Measurements from ENCODE around the gene CDSN.
A peak's percentile ranks its signal among the peaks of the same experiment; 100 is the strongest.
"Not testable (repeated sequence)": the region's sequence is repeated elsewhere in the genome, so short reads cannot be mapped to it uniquely, and the experiment has no call there.

Gene CDSN

DNA sequence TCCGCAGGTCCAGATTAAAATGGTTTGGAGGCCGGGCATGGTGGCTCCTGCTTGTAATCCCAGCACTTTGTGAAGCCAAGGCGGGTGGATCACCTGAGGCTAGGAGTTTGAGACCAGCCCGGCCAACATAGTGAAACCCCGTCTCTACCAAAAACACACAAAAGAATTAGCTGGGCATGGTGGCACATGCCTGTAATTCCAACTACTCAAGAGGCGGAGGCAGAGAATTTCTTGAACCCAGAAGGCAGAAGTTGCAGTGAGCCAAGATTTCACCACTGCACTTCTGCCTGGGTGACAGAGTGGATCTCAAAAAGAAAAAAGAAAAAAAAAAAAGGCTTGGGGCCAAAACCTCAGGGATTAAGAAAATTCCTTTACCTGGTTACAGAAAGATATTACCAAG, 38.4 kb downstream of the CDSN start:
- DNase-seq = no peak

DNA sequence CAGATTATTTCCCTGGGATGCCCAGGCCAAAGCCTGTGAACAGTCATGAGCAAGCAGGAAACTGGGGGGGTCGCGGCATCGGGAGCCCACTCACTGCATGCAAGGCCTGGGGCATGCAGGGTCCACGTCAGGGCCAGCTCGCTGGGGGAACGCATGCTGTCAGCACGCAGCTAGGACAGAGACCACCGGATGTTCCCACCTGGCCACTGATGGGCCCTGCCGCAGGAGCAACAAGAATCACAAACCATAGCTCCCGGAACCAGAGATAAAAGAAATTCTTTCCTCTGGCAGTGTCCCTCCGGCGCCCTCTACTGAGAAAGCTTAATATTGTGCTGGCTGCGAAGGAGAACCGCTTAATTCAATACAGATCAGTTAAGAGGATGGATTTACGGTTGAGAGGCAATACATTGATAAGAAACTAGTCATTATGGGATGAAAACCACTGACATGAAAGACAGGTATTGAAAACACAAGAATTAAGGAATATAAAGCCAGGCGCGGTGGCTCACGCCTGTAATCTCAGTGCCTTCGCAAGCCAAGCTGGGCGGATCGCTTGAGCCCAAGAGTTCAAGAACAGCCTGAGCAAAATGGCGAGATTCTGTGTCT, 40.5 kb downstream of the CDSN start:
- DNase-seq = peak; percentile 69

DNA sequence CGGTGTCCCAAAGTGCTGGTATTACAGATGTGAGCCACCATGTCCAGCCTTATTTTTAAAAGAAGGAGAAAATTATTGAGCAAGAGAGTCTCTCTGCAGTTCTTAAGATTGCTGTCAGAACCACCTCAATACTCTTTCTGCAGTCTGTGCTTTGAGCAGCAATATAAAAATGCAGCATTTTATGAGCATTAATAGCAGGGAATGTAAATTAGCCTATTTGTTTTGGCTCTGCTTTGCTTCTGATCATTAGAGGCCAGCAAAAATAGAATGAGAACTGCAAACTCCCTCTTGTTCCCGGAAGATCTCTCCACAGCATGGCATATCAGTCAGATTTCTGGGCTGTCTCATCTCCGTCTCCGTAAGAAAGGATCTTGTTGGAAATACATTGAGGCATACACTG, 43.6 kb downstream of the CDSN start:
- DNase-seq = no peak

DNA sequence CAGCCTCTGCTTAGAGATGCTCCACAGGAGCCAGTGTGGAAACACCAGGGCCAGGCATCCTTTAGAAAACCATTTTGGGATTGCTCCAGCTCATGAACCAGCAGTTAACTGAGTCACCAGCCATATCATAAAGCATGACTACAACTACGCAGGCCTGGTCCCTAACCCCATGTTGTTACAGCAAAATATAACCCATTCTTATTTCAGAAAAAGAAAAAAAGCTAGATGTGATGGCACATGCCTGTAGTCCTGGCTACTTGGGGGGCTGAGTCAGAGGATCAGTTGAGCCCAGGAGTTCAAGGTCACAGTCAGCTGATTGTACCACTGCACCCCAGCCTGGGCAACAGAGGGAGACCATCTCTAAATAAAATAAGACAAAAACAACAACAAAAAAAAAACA, 44.7 kb downstream of the CDSN start:
- DNase-seq = no peak

DNA sequence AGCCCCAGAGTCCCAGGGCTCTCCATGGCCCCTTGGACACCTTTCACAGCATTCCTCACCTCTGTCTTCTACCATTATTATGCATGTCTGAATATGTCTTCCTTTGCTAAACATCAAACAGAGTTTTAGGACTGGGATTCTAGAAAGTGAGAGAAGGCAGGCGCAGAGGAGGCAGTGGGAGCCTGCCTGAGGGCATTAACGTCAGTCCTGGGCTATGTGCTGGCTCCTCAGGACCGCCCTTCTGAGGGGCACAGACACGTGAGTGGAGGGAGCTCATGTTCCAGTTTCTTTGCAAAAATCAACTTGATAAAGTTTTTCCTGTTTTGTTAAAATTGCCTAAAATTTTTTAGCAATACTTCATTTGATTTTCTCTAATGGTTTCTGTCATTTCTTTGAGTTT, 45.8 kb downstream of the CDSN start:
- DNase-seq = no peak

DNA sequence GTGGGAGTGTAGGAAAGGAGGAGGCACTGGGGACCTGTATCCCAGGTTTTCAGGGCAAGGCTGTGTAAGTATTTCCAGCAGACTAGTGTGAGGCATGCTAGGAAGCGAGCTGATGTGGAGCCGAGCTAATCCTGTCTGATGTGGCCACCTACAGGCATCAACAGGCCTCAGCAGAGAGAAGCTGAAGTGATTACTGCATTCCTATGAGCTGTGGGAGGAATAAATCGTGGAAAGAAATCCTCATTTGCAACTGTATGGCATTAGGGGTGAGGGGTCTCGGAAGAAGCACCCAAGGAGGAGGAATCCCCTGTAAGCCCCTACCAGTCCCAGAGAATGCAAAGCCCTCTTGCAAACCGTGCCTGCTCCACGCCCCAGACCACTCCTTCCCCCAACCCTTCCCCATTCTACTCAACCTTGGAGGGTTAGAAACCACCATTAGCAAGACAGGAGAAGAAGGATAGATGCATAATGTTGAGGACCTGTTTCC, 49.5 kb downstream of the CDSN start:
- no peak for DNase-seq

DNA sequence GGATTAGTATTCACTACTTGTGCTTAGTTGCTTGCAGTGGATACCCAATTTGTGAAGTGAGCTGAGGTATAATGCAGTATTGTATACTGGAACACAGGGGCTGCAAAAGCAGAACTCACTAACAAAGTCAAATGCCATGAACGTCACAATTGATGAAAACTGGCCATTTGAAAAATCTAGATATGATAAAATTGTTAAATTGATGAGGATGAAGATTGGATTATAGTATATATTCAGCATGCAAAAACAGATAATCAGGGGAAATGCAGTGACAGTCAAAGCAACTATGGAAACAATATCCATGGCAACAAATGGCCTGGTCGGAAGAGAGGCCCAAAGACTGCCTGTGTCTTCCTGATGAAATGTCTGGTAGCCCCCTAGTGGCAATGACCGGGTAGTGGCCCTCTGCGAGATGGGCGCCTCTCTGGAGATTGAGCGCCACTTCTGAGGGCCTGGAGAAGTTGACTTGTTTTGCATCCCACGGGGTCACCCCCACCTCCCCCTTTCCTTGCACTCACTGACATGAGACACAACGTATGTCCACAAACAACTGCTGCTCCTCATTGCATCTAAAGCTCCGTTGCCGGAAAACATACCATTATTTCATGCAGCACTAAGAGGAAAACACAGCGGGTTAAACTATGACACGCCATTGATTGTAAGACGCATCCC, 51.4 kb downstream of the CDSN start:
- peak; percentile 67 for DNase-seq

DNA sequence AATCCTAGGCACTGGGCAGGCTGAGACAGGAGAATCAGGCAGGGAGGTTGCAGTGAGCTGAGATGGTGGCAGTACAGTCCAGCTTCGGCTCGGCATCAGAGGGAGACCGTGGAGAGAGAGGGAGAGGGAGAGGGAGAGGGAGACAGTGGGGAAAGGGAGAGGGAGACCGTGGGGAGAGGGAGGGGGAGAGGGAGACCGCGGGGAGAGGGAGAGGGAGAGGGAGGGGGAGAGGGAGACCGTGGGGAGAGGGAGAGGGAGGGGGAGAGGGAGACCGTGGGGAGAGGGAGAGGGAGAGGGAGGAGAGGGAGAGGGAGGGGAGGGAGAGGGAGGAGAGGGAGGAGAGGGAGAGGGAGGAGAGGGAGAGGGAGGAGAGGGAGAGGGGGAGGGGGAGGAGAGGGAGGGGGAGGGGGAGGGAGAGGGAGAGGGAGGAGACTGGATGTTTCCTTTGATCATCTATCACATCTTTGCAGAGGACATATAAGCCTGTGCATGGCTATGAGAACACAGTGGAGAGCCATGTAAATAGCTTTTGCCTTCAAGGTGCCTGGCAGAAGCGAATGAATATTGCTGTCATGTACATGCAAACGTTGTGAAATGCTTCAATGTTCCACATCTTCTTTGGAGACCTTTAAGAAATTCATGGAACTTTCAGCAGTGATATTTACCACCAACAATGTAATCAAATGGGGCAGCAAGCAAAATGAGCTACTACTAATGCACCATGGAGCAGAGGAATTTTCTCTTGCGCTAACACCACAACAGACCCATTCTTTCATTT, 52.2 kb downstream of the CDSN start:
- DNase-seq = not testable (repeated sequence)

DNA sequence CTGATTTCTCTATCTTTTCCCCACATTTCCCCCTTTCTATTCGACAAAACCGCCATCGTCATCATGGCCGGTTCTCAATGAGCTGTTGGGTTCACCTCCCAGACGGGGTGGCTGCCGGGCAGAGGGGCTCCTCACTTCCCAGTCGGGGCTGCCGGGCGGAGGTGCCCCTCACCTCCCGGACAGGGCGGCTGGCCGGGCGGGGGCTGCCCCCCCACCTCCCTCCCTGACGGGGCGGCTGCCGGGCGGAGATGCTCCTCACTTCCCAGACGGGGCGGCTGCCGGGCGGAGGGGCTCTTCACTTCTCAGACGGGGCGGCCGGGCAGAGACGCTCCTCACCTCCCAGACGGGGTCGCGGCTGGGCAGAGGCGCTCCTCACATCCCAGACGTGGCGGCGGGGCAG, 53.2 kb downstream of the CDSN start:
- DNase-seq = not testable (repeated sequence)

DNA sequence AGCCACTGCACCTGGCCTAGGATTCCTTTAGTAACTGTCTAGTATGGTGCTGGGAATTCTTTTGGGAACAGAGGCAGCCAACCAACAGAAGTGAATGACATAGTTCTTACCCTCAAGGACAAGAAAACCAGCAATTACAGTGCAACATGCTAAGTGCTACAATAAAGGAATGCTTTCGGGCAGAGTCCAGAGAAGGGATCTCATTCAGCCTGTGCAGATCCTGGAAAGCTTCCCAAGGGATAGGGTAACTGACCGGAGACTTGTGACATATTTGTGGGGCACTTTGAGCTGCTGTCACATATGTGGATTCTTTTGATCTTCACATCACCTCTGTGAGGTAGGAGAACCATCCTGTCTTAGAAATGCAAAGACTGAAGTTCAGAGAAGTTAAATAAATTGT, 54.7 kb downstream of the CDSN start:
- DNase-seq = no peak

Measured in activated gamma-delta T cell treated with Interleukin-2 at 50 U/mL for 16 hours (primary cell).